ENCODE results near the gene CHST4. TPM values are rescaled to one million over a fixed set of nuclear protein-coding genes. Genes with fewer than 3 reads are reported as not detected.

Gene CHST4
- total RNA-seq, 2 donors from 2014 or later, result 1.9 to 3.2 TPM

DNA sequence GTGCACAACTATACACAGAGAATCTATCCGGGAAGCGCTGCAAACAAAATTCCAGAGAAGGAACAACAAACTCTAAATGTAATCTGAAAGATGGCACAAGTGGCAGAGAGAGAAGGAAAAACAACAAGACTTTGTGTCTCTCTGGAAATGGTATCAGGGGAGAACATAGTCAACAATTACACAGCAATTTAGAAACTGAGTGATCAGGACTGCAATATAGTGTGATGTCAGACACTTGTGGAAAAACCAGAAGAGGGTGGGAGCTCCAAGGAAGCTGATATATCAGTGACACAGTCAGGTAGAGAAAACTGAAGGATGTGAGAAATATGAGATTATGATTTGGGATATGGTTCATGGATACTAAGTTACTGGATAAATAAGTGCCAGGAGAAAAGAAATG lies 45.3 kb upstream of the CHST4 start:
- Histone ChIP-seq H3K27me3 (ENCODE audit: control insufficient read depth, insufficient read depth, low read length, poor library complexity, severe bottlenecking) (no peaks in the 10 kb centered on the region), H3K4me1 (ENCODE audit: control insufficient read depth, insufficient read depth, low read length) (no peaks in the 10 kb centered on the region), H3K27ac (ENCODE audit: low read depth, low read length) (no peak overlapping the region), H3K9me3 (ENCODE audit: control insufficient read depth, low read length) (no peaks in the 10 kb centered on the region), H3K9ac (ENCODE audit: extremely low read depth, low read length, poor library complexity, severe bottlenecking) (no peak overlapping the region), H3K4me3 (ENCODE audit: low read length) (no peak overlapping the region), H3K36me3 (ENCODE audit: control insufficient read depth, insufficient read depth, low read length) (peaks cover 5% of the 10 kb centered on the region)
- Mint-ChIP-seq H3K36me3 (ENCODE audit: low read depth) (peaks cover 5% of the 10 kb centered on the region), H3K27ac (no peak overlapping the region), H3K4me1 (peaks cover 10% of the 10 kb centered on the region), H3K9me3 (no peaks in the 10 kb centered on the region), H3K4me3 (no peak overlapping the region), H3K27me3 (ENCODE audit: insufficient read depth) (peaks cover 3% of the 10 kb centered on the region)
- TF ChIP-seq, protein P1, sequence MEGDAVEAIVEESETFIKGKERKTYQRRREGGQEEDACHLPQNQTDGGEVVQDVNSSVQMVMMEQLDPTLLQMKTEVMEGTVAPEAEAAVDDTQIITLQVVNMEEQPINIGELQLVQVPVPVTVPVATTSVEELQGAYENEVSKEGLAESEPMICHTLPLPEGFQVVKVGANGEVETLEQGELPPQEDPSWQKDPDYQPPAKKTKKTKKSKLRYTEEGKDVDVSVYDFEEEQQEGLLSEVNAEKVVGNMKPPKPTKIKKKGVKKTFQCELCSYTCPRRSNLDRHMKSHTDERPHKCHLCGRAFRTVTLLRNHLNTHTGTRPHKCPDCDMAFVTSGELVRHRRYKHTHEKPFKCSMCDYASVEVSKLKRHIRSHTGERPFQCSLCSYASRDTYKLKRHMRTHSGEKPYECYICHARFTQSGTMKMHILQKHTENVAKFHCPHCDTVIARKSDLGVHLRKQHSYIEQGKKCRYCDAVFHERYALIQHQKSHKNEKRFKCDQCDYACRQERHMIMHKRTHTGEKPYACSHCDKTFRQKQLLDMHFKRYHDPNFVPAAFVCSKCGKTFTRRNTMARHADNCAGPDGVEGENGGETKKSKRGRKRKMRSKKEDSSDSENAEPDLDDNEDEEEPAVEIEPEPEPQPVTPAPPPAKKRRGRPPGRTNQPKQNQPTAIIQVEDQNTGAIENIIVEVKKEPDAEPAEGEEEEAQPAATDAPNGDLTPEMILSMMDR (conservative IDR thresholded peaks at IDR 0.05), result no peak
- DNase-seq, result no peak
- WGBS, 2 experiments (ENCODE audit: insufficient coverage in 1 of 2, insufficient read length in 1 of 2), result 90 to 97% methylated on average over 2 of the region's 2 CpGs

DNA sequence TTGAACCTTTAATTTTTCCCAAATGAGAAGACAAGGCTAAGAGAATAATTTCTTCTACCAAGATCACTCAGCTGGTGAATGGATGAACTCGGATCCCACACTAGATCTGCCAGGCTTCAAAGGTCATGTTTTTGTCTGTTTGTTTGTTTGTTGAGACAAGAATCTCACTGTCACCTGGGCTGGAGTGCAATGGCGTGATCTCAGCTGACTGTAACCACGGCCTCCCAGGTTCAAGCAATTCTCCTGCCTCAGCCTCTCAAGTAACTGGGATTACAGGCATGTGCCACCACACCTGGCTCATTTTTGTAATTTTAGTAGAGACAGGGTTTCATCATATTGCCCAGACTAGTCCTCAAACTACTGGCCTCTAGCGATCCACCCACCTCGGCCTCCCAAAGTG lies 43.7 kb upstream of the CHST4 start:
- peaks cover 5% of the 10 kb centered on the region for H3K27me3 ChIP-seq (ENCODE audit: control insufficient read depth, insufficient read depth, low read length, poor library complexity, severe bottlenecking)
- peaks cover 16% of the 10 kb centered on the region for H3K27me3 Mint-ChIP-seq (ENCODE audit: insufficient read depth)
- no peaks in the 10 kb centered on the region for H3K36me3 ChIP-seq (ENCODE audit: control insufficient read depth, insufficient read depth, low read length)
- no peaks in the 10 kb centered on the region for H3K4me1 ChIP-seq (ENCODE audit: control insufficient read depth, insufficient read depth, low read length)
- H3K27ac ChIP-seq (ENCODE audit: low read depth, low read length), result no peak overlapping the region
- H3K27ac Mint-ChIP-seq, result no peak overlapping the region
- TF ChIP-seq, protein P1 (conservative IDR thresholded peaks at IDR 0.05), result no peak
- WGBS, 2 experiments (ENCODE audit: insufficient coverage in 1 of 2, insufficient read length in 1 of 2), result 86 to 87% methylated on average over 4 to 5 of the region's 5 CpGs
- no peak overlapping the region for H3K9ac ChIP-seq (ENCODE audit: extremely low read depth, low read length, poor library complexity, severe bottlenecking)
- H3K9me3 ChIP-seq (ENCODE audit: control insufficient read depth, low read length), result no peaks in the 10 kb centered on the region
- H3K9me3 Mint-ChIP-seq, result no peaks in the 10 kb centered on the region
- peaks cover 10% of the 10 kb centered on the region for H3K4me1 Mint-ChIP-seq
- H3K36me3 Mint-ChIP-seq (ENCODE audit: low read depth), result no peaks in the 10 kb centered on the region
- no peak for DNase-seq
- H3K4me3 ChIP-seq (ENCODE audit: low read length), result no peak overlapping the region
- no peak overlapping the region for H3K4me3 Mint-ChIP-seq

DNA sequence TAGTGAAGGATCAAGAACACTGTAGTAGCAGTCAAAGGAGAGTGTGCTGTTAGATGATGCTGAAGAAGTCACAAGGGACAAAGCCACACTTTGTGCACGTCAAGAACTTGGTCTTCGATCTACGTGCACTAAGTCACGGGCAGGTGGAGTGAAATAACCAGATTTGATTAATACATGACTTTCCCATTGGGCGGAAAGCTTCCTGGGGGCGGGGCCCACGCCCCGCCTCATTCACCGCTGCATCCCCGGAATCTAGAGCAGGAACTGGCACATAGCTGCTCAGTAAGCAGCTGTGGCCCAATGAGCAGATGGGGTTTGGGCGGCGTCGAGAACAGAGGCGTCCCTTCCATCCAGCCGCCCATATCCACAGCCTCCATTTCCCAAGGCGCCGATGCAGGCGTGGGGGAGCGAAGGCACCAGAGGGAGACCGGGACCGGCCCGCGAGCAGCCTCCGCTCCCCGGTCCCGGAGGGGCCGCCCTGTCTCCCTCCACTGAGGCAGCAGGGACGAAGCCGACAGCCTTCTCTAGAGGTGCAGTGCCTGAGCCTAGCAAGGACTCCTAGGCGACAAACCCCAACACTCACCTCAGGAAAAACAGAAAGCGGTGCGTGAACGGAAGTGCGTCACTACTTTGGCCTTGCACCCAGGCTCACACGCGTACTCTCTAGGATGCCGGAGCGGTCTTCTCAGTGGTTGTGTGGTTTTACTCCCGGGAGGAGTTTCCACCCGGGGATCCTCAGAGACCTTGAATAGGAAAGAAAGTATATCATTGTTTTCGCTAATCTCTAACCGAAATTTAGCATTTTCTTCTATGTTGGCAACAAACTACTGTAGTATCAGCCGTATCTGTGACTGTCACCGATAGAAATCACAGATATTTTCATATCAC lies 42.0 kb upstream of the CHST4 start:
- DNase-seq, result peak; percentile 90
- H3K27me3 ChIP-seq (ENCODE audit: control insufficient read depth, insufficient read depth, low read length, poor library complexity, severe bottlenecking), result peaks cover 15% of the 10 kb centered on the region
- no peaks in the 10 kb centered on the region for H3K9me3 ChIP-seq (ENCODE audit: control insufficient read depth, low read length)
- peak overlapping the region; percentile 76 for H3K9ac ChIP-seq (ENCODE audit: extremely low read depth, low read length, poor library complexity, severe bottlenecking)
- no peaks in the 10 kb centered on the region for H3K4me1 ChIP-seq (ENCODE audit: control insufficient read depth, insufficient read depth, low read length)
- Mint-ChIP-seq H3K27me3 (ENCODE audit: insufficient read depth) (peaks cover 19% of the 10 kb centered on the region), H3K36me3 (ENCODE audit: low read depth) (no peaks in the 10 kb centered on the region), H3K9me3 (no peaks in the 10 kb centered on the region), H3K27ac (peak overlapping the region; percentile 27), H3K4me3 (peak overlapping the region; percentile 73), H3K4me1 (peaks cover 10% of the 10 kb centered on the region)
- peak overlapping the region; percentile 95 for H3K27ac ChIP-seq (ENCODE audit: low read depth, low read length)
- H3K36me3 ChIP-seq (ENCODE audit: control insufficient read depth, insufficient read depth, low read length), result no peaks in the 10 kb centered on the region
- peak overlapping the region; percentile 93 for H3K4me3 ChIP-seq (ENCODE audit: low read length)
- WGBS, 2 experiments (ENCODE audit: insufficient coverage in 1 of 2, insufficient read length in 1 of 2), result 1 to 3% methylated on average over 21 to 44 of the region's 44 CpGs
- TF ChIP-seq, protein P1 (conservative IDR thresholded peaks at IDR 0.05), result no peak
